H1 (cell line): Measurements from ENCODE around the gene SSU72. TPM values are rescaled to one million over a fixed set of nuclear protein-coding genes. Genes with fewer than 3 reads are reported as not detected.

Experiments used
- CTCF ChIA-PET: fragments of 300-600 bp; sonication (Branson Sonifier 250); formaldehyde crosslinking; loops from one replicate; lab custom pipeline; 2021; ENCODE audit not compliant: partially characterized antibody; lab: Charles Lee
- POLR2A ChIA-PET: fragments of 300-600 bp; sonication (Branson Sonifier 250); formaldehyde crosslinking; loops from one replicate; lab custom pipeline; 2021; ENCODE audit warnings: inconsistent platforms; ENCODE audit not compliant: partially characterized antibody; lab: Charles Lee
- DNase-seq, 2 experiments: peaks; one replicate each; pipeline versions ENCODE4 v3.0.0 to v3.0.0-alpha.2; 2010 to 2022; ENCODE audit warnings: low spot score in 2 of 2, low read depth in 1 of 2, mixed read lengths in 1 of 2
- FAIRE-seq: peaks from 2 replicates; lab custom pipeline; 2011; peaks lifted over from hg19 to GRCh38; lab: Jason Lieb, UNC
- H2AFZ ChIP-seq: 2 replicates; pipeline ENCODE4 v1.8.1; 2012; ENCODE audit warnings: low read length, inconsistent platforms
- H2AK5ac ChIP-seq: 2 replicates; pipeline ENCODE4 v1.6.1; 2013; ENCODE audit warnings: low read depth, low read length
- H2BK120ac ChIP-seq: replicated peaks from 2 replicates; pipeline ENCODE3; 2013; ENCODE audit warnings: low read depth, low read length, inconsistent platforms
- H2BK12ac ChIP-seq: 2 replicates; pipeline ENCODE4 v1.6.1; 2013; ENCODE audit warnings: low read depth, low read length
- H2BK15ac ChIP-seq: 2 replicates; pipeline ENCODE4 v1.6.1; 2013; ENCODE audit warnings: low read length
- H2BK20ac ChIP-seq: 2 replicates; pipeline ENCODE4 v1.6.1; 2013; ENCODE audit warnings: low read length
- H2BK5ac ChIP-seq: 2 replicates; pipeline ENCODE4 v1.6.1; 2013; ENCODE audit warnings: low read depth, low read length
- H3K14ac ChIP-seq: 2 replicates; pipeline ENCODE4 v1.6.1; 2013; ENCODE audit warnings: inconsistent platforms; ENCODE audit not compliant: insufficient read length
- H3K18ac ChIP-seq: 2 replicates; pipeline ENCODE4 v1.6.1; 2013; ENCODE audit warnings: low read length; ENCODE audit errors: extremely low read depth
- H3K23ac ChIP-seq: 2 replicates; pipeline ENCODE4 v1.6.1; 2013; ENCODE audit warnings: inconsistent platforms; ENCODE audit not compliant: insufficient read length
- H3K23me2 ChIP-seq: 2 replicates; pipeline ENCODE4 v1.6.1; 2013; ENCODE audit warnings: low read depth, low read length
- H3K27ac ChIP-seq: 2 replicates; pipeline ENCODE4 v1.6.1; 2011; ENCODE audit warnings: low read depth, low read length, inconsistent platforms
- H3K27me3 ChIP-seq, 4 experiments: replicated peaks in 1 of 4; 1 replicate in 1 of 4; 2 replicates in 3 of 4; pipeline versions ENCODE4 v1.6.1 to v1.8.1; 2011 to 2013; ENCODE audit warnings: low read length in 3 of 4, mild to moderate bottlenecking in 3 of 4, inconsistent platforms in 2 of 4, mixed read lengths in 2 of 4, moderate library complexity in 1 of 4; ENCODE audit not compliant: control insufficient read depth in 3 of 4, insufficient read depth in 3 of 4; ENCODE audit errors: extremely low read depth in 1 of 4
- H3K36me3 ChIP-seq, 4 experiments: 2 replicates each; pipeline versions ENCODE4 v1.6.1 to v1.8.1; 2011 to 2013; ENCODE audit warnings: mild to moderate bottlenecking in 4 of 4, low read length in 3 of 4, moderate library complexity in 2 of 4, control low read depth in 1 of 4, inconsistent platforms in 1 of 4; ENCODE audit not compliant: insufficient read depth in 4 of 4, control insufficient read depth in 2 of 4
- H3K4ac ChIP-seq: replicated peaks from 2 replicates; pipeline ENCODE3; 2013; ENCODE audit warnings: low read length, low read depth, mixed read lengths, inconsistent platforms; ENCODE audit not compliant: insufficient read length
- H3K4me1 ChIP-seq, 4 experiments: replicated peaks in 1 of 4; 1 replicate in 1 of 4; 2 replicates in 3 of 4; pipeline versions ENCODE4 v1.6.1 to v1.8.1; 2011 to 2013; ENCODE audit warnings: low read length in 3 of 4, inconsistent platforms in 2 of 4, mixed read lengths in 1 of 4; ENCODE audit not compliant: insufficient read depth in 4 of 4, control insufficient read depth in 3 of 4
- H3K4me2 ChIP-seq, 2 experiments: 2 replicates each; pipeline versions ENCODE4 v1.6.1 to v1.8.1; 2011 to 2013; ENCODE audit warnings: low read depth in 2 of 2, low read length in 2 of 2, control low read depth in 1 of 2, inconsistent platforms in 1 of 2, mild to moderate bottlenecking in 1 of 2; ENCODE audit not compliant: insufficient read depth in 1 of 2
- H3K4me3 ChIP-seq, 4 experiments: fragments of 200-600, 300-600 bp in 1 of 4; sonication (generic), shearing (Covaris generic), sonication (Bioruptor Twin) in 1 of 4; 2 replicates each; pipeline versions ENCODE4 v1.5.1 to v1.8.1; 2011 to 2016; ENCODE audit warnings: low read length in 4 of 4, low read depth in 3 of 4, control low read depth in 2 of 4, inconsistent platforms in 2 of 4, mild to moderate bottlenecking in 2 of 4, mixed read lengths in 1 of 4, moderate library complexity in 1 of 4; ENCODE audit not compliant: insufficient read depth in 2 of 4; ENCODE audit errors: extremely low read depth in 1 of 4
- H3K56ac ChIP-seq: replicated peaks from 2 replicates; pipeline ENCODE3; 2013; ENCODE audit warnings: low read depth, mild to moderate bottlenecking, mixed read lengths, low read length, inconsistent platforms; ENCODE audit not compliant: insufficient read length
- H3K79me1 ChIP-seq: 2 replicates; pipeline ENCODE4 v1.6.1; 2013; ENCODE audit warnings: low read depth, low read length, control low read depth
- H3K79me2 ChIP-seq, 2 experiments: 2 replicates each; pipeline versions ENCODE4 v1.6.1 to v1.8.1; 2012 to 2013; ENCODE audit warnings: low read length in 2 of 2, mild to moderate bottlenecking in 2 of 2, inconsistent platforms in 1 of 2; ENCODE audit not compliant: insufficient read depth in 2 of 2, control insufficient read depth in 1 of 2
- H3K9ac ChIP-seq, 4 experiments: replicated peaks in 1 of 4; 1 replicate in 1 of 4; 2 replicates in 3 of 4; pipeline versions ENCODE4 v1.6.1 to v1.8.1; 2011 to 2013; ENCODE audit warnings: low read depth in 3 of 4, low read length in 3 of 4, control low read depth in 2 of 4, mild to moderate bottlenecking in 2 of 4, moderate library complexity in 2 of 4, inconsistent platforms in 1 of 4; ENCODE audit errors: extremely low read depth in 1 of 4
- H3K9me3 ChIP-seq, 2 experiments: 2 replicates each; pipeline versions ENCODE4 v1.6.1 to v1.8.1; 2012 to 2013; ENCODE audit warnings: mild to moderate bottlenecking in 2 of 2, moderate library complexity in 2 of 2, control low read depth in 1 of 2, inconsistent platforms in 1 of 2, low read depth in 1 of 2, low read length in 1 of 2, mixed read lengths in 1 of 2; ENCODE audit not compliant: insufficient read depth in 2 of 2
- H4K20me1 ChIP-seq, 2 experiments: replicated peaks in 1 of 2; 2 replicates each; pipeline versions ENCODE3 to v1.8.1; 2011 to 2013; ENCODE audit warnings: inconsistent platforms in 2 of 2, low read length in 2 of 2, mild to moderate bottlenecking in 1 of 2; ENCODE audit not compliant: insufficient read depth in 2 of 2, control insufficient read depth in 1 of 2
- H4K5ac ChIP-seq: 2 replicates; pipeline ENCODE4 v1.6.1; 2013; ENCODE audit warnings: low read length, low read depth, mixed read lengths, inconsistent platforms; ENCODE audit not compliant: insufficient read length
- H4K8ac ChIP-seq: 2 replicates; pipeline ENCODE4 v1.8.0; 2013; ENCODE audit warnings: mild to moderate bottlenecking, moderate library complexity, low read length, inconsistent platforms; ENCODE audit not compliant: insufficient read depth; ENCODE audit errors: extremely low read depth
- H4K91ac ChIP-seq: replicated peaks from 2 replicates; pipeline ENCODE3; 2013; ENCODE audit warnings: low read length, mixed read lengths, inconsistent platforms; ENCODE audit not compliant: insufficient read length
- NRF1 ChIP-seq: IDR thresholded peaks from 2 replicates; pipeline ENCODE4 v1.6.1; 2011; ENCODE audit warnings: mild to moderate bottlenecking, low read depth, low read length, improper control_type of control experiment
- RXRA ChIP-seq: IDR thresholded peaks from 2 replicates; pipeline ENCODE4 v1.6.1; 2011; ENCODE audit warnings: low read depth, mild to moderate bottlenecking, low read length, moderate library complexity; ENCODE audit not compliant: insufficient read depth
- WGBS, 2 experiments: shearing (Covaris generic) in 1 of 2; methylation state at CpG; one replicate each; pipeline versions ENCODE4 v1.1.6 to v1.1.7; 2013 to 2015; ENCODE audit warnings: low lambda C conversion rate in 2 of 2, mixed read lengths in 2 of 2, inconsistent platforms in 1 of 2, low coverage in 1 of 2, missing lambda C conversion rate in 1 of 2; ENCODE audit not compliant: insufficient replicate concordance in 2 of 2, insufficient coverage in 1 of 2, insufficient read length in 1 of 2; ENCODE audit errors: extremely low coverage in 1 of 2, missing lambda C conversion rate in 1 of 2; 5-methylcytosine and 5-hydroxymethylcytosine counted together
- polyA plus RNA-seq, 7 experiments: library from polyadenylated mRNA; depleted of rRNA in 3 of 7; stranded (reverse) in 5 of 7; unstranded in 2 of 7; fragments of >200 nt in 5 of 7; fragments of 200-250 nt in 2 of 7; gene quantifications; 1 replicate in 5 of 7; 2 replicates in 1 of 7; 4 replicates in 1 of 7; pipeline versions ENCODE4 v1.2.1 to v1.2.3, GENCODE V29; 2011 to 2013; ENCODE audit warnings: missing spikeins in 2 of 7, mixed read lengths in 2 of 7
- total RNA-seq: library from RNA; stranded (reverse); fragmentation: NEBNext Ultra II Directional; extraction: Animal tissue kit (Norgen Biotek cat#: 25700); gene quantifications from 2 replicates; pipeline ENCODE4 v1.2.1, GENCODE V29; 2021

Gene SSU72
- total and polyA plus RNA-seq, 2 of the 8 experiments (the other 6 are each of a cell fraction or from before 2014, with no cell fraction given), result 110 to 165 TPM

GRCh38 chr1:1610796-1611195 lies 36.1 kb upstream of the SSU72 start:
- no peak overlapping the region for H4K91ac ChIP-seq
- no peak overlapping the region for H3K14ac ChIP-seq
- no peak overlapping the region for H3K4ac ChIP-seq
- no peak overlapping the region for H4K5ac ChIP-seq
- H3K4me1 ChIP-seq, result peaks cover 0 to 5% (median 2%) of the 10 kb centered on the region in 4 experiments; a peak in 2 of 7 replicates
- H2BK12ac ChIP-seq, result no peak overlapping the region
- H3K23ac ChIP-seq, result no peak overlapping the region
- H3K79me2 ChIP-seq, result peaks cover 0 to 13% of the 10 kb centered on the region in 2 experiments; a peak in 2 of 4 replicates
- peaks cover 2% of the 10 kb centered on the region; the same call in 1 of the 2 replicates for H3K23me2 ChIP-seq
- no peak overlapping the region for H2BK15ac ChIP-seq
- peaks cover 3% of the 10 kb centered on the region for H3K79me1 ChIP-seq
- H2BK120ac ChIP-seq, result no peak overlapping the region
- no peak overlapping the region for H2AFZ ChIP-seq
- peaks cover 0 to 10% of the 10 kb centered on the region in 2 experiments for H4K20me1 ChIP-seq
- ChIA-PET POLR2A (interaction anchor here (0.9 kb wide), 1 partner anchor 18 kb away, joined by 3 read pairs; no protein-coding TSS in a partner anchor), CTCF (interaction anchor here (0.6 kb wide), 1 partner anchor 33 kb away, joined by 3 read pairs; no protein-coding TSS in a partner anchor)
- WGBS, 2 experiments, result 86% methylated on average over 9 of the region's 9 CpGs; no CpG with 5 or more reads in 1 of the 2 experiments
- H3K4me2 ChIP-seq, result no peak overlapping the region
- no peak overlapping the region for H3K27ac ChIP-seq
- no peak overlapping the region for H3K18ac ChIP-seq
- no peak overlapping the region for H3K9ac ChIP-seq
- no peak overlapping the region for H3K56ac ChIP-seq
- H4K8ac ChIP-seq, result no peak overlapping the region
- no peak overlapping the region for H3K4me3 ChIP-seq
- no peak overlapping the region for H2BK20ac ChIP-seq
- no peaks in the 10 kb centered on the region for H3K27me3 ChIP-seq
- FAIRE-seq (no peak), DNase-seq (no peak)
- TF ChIP-seq NRF1, result no peak
- no peak for TF ChIP-seq RXRA
- H2BK5ac ChIP-seq, result no peak overlapping the region
- no peaks in the 10 kb centered on the region for H3K36me3 ChIP-seq
- H3K9me3 ChIP-seq, result no peaks in the 10 kb centered on the region
- no peak overlapping the region for H2AK5ac ChIP-seq
